Stomach smooth muscle (tissue), 2 donors: Measurements from ENCODE around the gene AREL1.
"Not testable (repeated sequence)": the region's sequence is repeated elsewhere in the genome, so short reads cannot be mapped to it uniquely, and the experiment has no call there.

Source experiments
- H3K27ac ChIP-seq: one replicate; pipeline ENCODE4 v1.7.0; 2013; ENCODE audit warnings: mild to moderate bottlenecking, low read length, inconsistent platforms
- H3K27me3 ChIP-seq, 2 donors: one replicate each; pipeline ENCODE4 v1.7.0; 2013; ENCODE audit warnings: low read length in 2 of 2; ENCODE audit not compliant: insufficient read depth in 2 of 2, control insufficient read depth in 1 of 2
- H3K36me3 ChIP-seq, 2 donors: one replicate each; pipeline ENCODE4 v1.7.0; 2013; ENCODE audit warnings: low read length in 2 of 2; ENCODE audit not compliant: control insufficient read depth in 2 of 2, insufficient read depth in 2 of 2
- H3K4me1 ChIP-seq: one replicate; pipeline ENCODE4 v1.7.0; 2013; ENCODE audit warnings: low read length; ENCODE audit not compliant: control insufficient read depth, insufficient read depth
- H3K4me3 ChIP-seq, 2 donors: one replicate each; pipeline ENCODE4 v1.7.0; 2013; ENCODE audit warnings: low read length in 2 of 2
- H3K9ac ChIP-seq, 2 donors: one replicate each; pipeline ENCODE4 v1.7.0; 2013; ENCODE audit warnings: low read length in 2 of 2, mild to moderate bottlenecking in 1 of 2
- H3K9me3 ChIP-seq, 2 donors: one replicate each; pipeline ENCODE4 v1.7.0; 2013; ENCODE audit warnings: low read length in 2 of 2; ENCODE audit not compliant: control insufficient read depth in 2 of 2
- donor health status: healthy.
- donor health status: Pancreatic carcinoma.

AREL1 gene

GRCh38 chr14:74712499-74713394, at the start of gene AREL1, which contains the start of gene FCF1:
Gene AREL1 (minus strand): TSS chr14:74713080. CDS start chr14:74685615, 27,465 bp downstream.
Gene FCF1 (plus strand): TSS chr14:74713144. CDS start chr14:74713198, 54 bp downstream.
- Histone ChIP-seq H3K27ac (peak within 1 kb of the TSS; percentile 38), H3K4me3 (peak within 1 kb of the TSS; percentile 91 to 100), H3K27me3 (no peaks in the 10 kb centered on the region), H3K9ac (peak within 1 kb of the TSS; percentile 78 to 92), H3K36me3 (peaks cover 6 to 8% of the 10 kb centered on the region in 2 donors), H3K9me3 (no peaks in the 10 kb centered on the region), H3K4me1 (no peaks in the 10 kb centered on the region)

GRCh38 chr14:74758505-74758904, 45.6 kb upstream of the AREL1 start:
- not testable (repeated sequence) for H3K4me1 ChIP-seq, H3K36me3 ChIP-seq, H3K9me3 ChIP-seq, H3K27ac ChIP-seq, H3K27me3 ChIP-seq, H3K9ac ChIP-seq, H3K4me3 ChIP-seq

GRCh38 chr14:74756326-74756725, 43.4 kb upstream of the AREL1 start:
- no peaks in the 10 kb centered on the region for H3K4me1 ChIP-seq
- no peaks in the 10 kb centered on the region for H3K36me3 ChIP-seq
- H3K4me3 ChIP-seq = no peak overlapping the region
- H3K9ac ChIP-seq = no peak overlapping the region
- no peaks in the 10 kb centered on the region for H3K27me3 ChIP-seq
- H3K9me3 ChIP-seq = no peaks in the 10 kb centered on the region
- H3K27ac ChIP-seq = no peak overlapping the region

- H3K36me3 ChIP-seq = no peaks in the 10 kb centered on the region
- H3K4me3 ChIP-seq = no peak overlapping the region
- no peak overlapping the region for H3K9ac ChIP-seq
- no peaks in the 10 kb centered on the region for H3K9me3 ChIP-seq
- H3K27ac ChIP-seq = no peak overlapping the region
- H3K27me3 ChIP-seq = no peaks in the 10 kb centered on the region
- no peaks in the 10 kb centered on the region for H3K4me1 ChIP-seq
Observed at GRCh38 chr14:74754899-74755298, 42.0 kb upstream of the AREL1 start.

GRCh38 chr14:74754157-74754556, 41.3 kb upstream of the AREL1 start:
- H3K4me1 ChIP-seq = no peaks in the 10 kb centered on the region
- no peak overlapping the region for H3K27ac ChIP-seq
- H3K27me3 ChIP-seq = no peaks in the 10 kb centered on the region
- no peak overlapping the region for H3K4me3 ChIP-seq
- no peaks in the 10 kb centered on the region for H3K9me3 ChIP-seq
- no peak overlapping the region for H3K9ac ChIP-seq
- no peaks in the 10 kb centered on the region for H3K36me3 ChIP-seq

GRCh38 chr14:74747237-74747636, 34.4 kb upstream of the AREL1 start:
- H3K27me3 ChIP-seq = no peaks in the 10 kb centered on the region
- no peaks in the 10 kb centered on the region for H3K9me3 ChIP-seq
- H3K9ac ChIP-seq = no peak overlapping the region
- H3K36me3 ChIP-seq = no peaks in the 10 kb centered on the region
- no peak overlapping the region for H3K27ac ChIP-seq
- H3K4me1 ChIP-seq = no peaks in the 10 kb centered on the region
- no peak overlapping the region for H3K4me3 ChIP-seq

- no peak overlapping the region for H3K4me3 ChIP-seq
- H3K36me3 ChIP-seq = peaks cover 8 to 12% of the 10 kb centered on the region in 2 donors
- H3K9me3 ChIP-seq = no peaks in the 10 kb centered on the region
- H3K27ac ChIP-seq = no peak overlapping the region
- H3K27me3 ChIP-seq = no peaks in the 10 kb centered on the region
- no peak overlapping the region for H3K9ac ChIP-seq
- H3K4me1 ChIP-seq = no peaks in the 10 kb centered on the region
Observed at GRCh38 chr14:74739293-74740030, 26.6 kb upstream of the AREL1 start.

GRCh38 chr14:74737753-74738325, 25.0 kb upstream of the AREL1 start:
- H3K4me1 ChIP-seq = no peaks in the 10 kb centered on the region
- no peak overlapping the region for H3K4me3 ChIP-seq
- H3K27ac ChIP-seq = no peak overlapping the region
- H3K27me3 ChIP-seq = no peaks in the 10 kb centered on the region
- H3K36me3 ChIP-seq = peaks cover 17 to 19% of the 10 kb centered on the region in 2 donors
- H3K9ac ChIP-seq = no peak overlapping the region
- H3K9me3 ChIP-seq = no peaks in the 10 kb centered on the region

- H3K36me3 ChIP-seq = peaks cover 20 to 23% of the 10 kb centered on the region in 2 donors
Observed at GRCh38 chr14:74735125-74735524, 22.2 kb upstream of the AREL1 start.

GRCh38 chr14:74733221-74733620, 20.3 kb upstream of the AREL1 start:
- Histone ChIP-seq H3K9me3 (no peaks in the 10 kb centered on the region), H3K27ac (no peak overlapping the region), H3K36me3 (peaks cover 13 to 23% of the 10 kb centered on the region in 2 donors), H3K4me1 (no peaks in the 10 kb centered on the region), H3K27me3 (no peaks in the 10 kb centered on the region), H3K9ac (no peak overlapping the region), H3K4me3 (no peak overlapping the region)

More at GRCh38 chr14:74735125-74735524, 22.2 kb upstream of the AREL1 start:
- Histone ChIP-seq H3K27me3 (no peaks in the 10 kb centered on the region), H3K4me1 (no peaks in the 10 kb centered on the region), H3K27ac (no peak overlapping the region), H3K4me3 (no peak overlapping the region), H3K9me3 (no peaks in the 10 kb centered on the region), H3K9ac (no peak overlapping the region)
